ENCODE results near the gene OR10A6.

- TF ChIP-seq CTCF (IDR thresholded peaks at IDR 0.05; ENCODE audit: low read depth, low read length), result no peak
- TF ChIP-seq EZH2phosphoT487 (IDR thresholded peaks at IDR 0.05; ENCODE audit: low read depth), result no peak
Measured at GRCh38 chr11:7903940-7904339, 27.1 kb downstream of the OR10A6 start.
